H1 (cell line): ENCODE results near the gene SMYD3. TPM values are rescaled to one million over a fixed set of nuclear protein-coding genes. Genes with fewer than 3 reads are reported as not detected.
A peak's percentile ranks its signal among the peaks of the same experiment; 100 is the strongest.

ENCODE experiments used
- CTCF ChIA-PET: fragments of 300-600 bp; sonication (Branson Sonifier 250); formaldehyde crosslinking; loops from one replicate; lab custom pipeline; 2021; ENCODE audit not compliant: partially characterized antibody; lab: Charles Lee
- POLR2A ChIA-PET: fragments of 300-600 bp; sonication (Branson Sonifier 250); formaldehyde crosslinking; loops from one replicate; lab custom pipeline; 2021; ENCODE audit warnings: inconsistent platforms; ENCODE audit not compliant: partially characterized antibody; lab: Charles Lee
- DNase-seq, 2 experiments: peaks; one replicate each; pipeline versions ENCODE4 v3.0.0 to v3.0.0-alpha.2; 2010 to 2022; ENCODE audit warnings: low spot score in 2 of 2, low read depth in 1 of 2, mixed read lengths in 1 of 2
- FAIRE-seq: peaks from 2 replicates; lab custom pipeline; 2011; peaks lifted over from hg19 to GRCh38; lab: Jason Lieb, UNC
- H2AFZ ChIP-seq: 2 replicates; pipeline ENCODE4 v1.8.1; 2012; ENCODE audit warnings: low read length, inconsistent platforms
- H2AK5ac ChIP-seq: 2 replicates; pipeline ENCODE4 v1.6.1; 2013; ENCODE audit warnings: low read depth, low read length
- H2BK120ac ChIP-seq: replicated peaks from 2 replicates; pipeline ENCODE3; 2013; ENCODE audit warnings: low read depth, low read length, inconsistent platforms
- H2BK12ac ChIP-seq: 2 replicates; pipeline ENCODE4 v1.6.1; 2013; ENCODE audit warnings: low read depth, low read length
- H2BK15ac ChIP-seq: 2 replicates; pipeline ENCODE4 v1.6.1; 2013; ENCODE audit warnings: low read length
- H2BK20ac ChIP-seq: 2 replicates; pipeline ENCODE4 v1.6.1; 2013; ENCODE audit warnings: low read length
- H2BK5ac ChIP-seq: 2 replicates; pipeline ENCODE4 v1.6.1; 2013; ENCODE audit warnings: low read depth, low read length
- H3K14ac ChIP-seq: 2 replicates; pipeline ENCODE4 v1.6.1; 2013; ENCODE audit warnings: inconsistent platforms; ENCODE audit not compliant: insufficient read length
- H3K18ac ChIP-seq: 2 replicates; pipeline ENCODE4 v1.6.1; 2013; ENCODE audit warnings: low read length; ENCODE audit errors: extremely low read depth
- H3K23ac ChIP-seq: 2 replicates; pipeline ENCODE4 v1.6.1; 2013; ENCODE audit warnings: inconsistent platforms; ENCODE audit not compliant: insufficient read length
- H3K23me2 ChIP-seq: 2 replicates; pipeline ENCODE4 v1.6.1; 2013; ENCODE audit warnings: low read depth, low read length
- H3K27ac ChIP-seq: 2 replicates; pipeline ENCODE4 v1.6.1; 2011; ENCODE audit warnings: low read depth, low read length, inconsistent platforms
- H3K27me3 ChIP-seq, 4 experiments: replicated peaks in 1 of 4; 1 replicate in 1 of 4; 2 replicates in 3 of 4; pipeline versions ENCODE4 v1.6.1 to v1.8.1; 2011 to 2013; ENCODE audit warnings: low read length in 3 of 4, mild to moderate bottlenecking in 3 of 4, inconsistent platforms in 2 of 4, mixed read lengths in 2 of 4, moderate library complexity in 1 of 4; ENCODE audit not compliant: control insufficient read depth in 3 of 4, insufficient read depth in 3 of 4; ENCODE audit errors: extremely low read depth in 1 of 4
- H3K36me3 ChIP-seq, 4 experiments: 2 replicates each; pipeline versions ENCODE4 v1.6.1 to v1.8.1; 2011 to 2013; ENCODE audit warnings: mild to moderate bottlenecking in 4 of 4, low read length in 3 of 4, moderate library complexity in 2 of 4, control low read depth in 1 of 4, inconsistent platforms in 1 of 4; ENCODE audit not compliant: insufficient read depth in 4 of 4, control insufficient read depth in 2 of 4
- H3K4ac ChIP-seq: replicated peaks from 2 replicates; pipeline ENCODE3; 2013; ENCODE audit warnings: low read length, low read depth, mixed read lengths, inconsistent platforms; ENCODE audit not compliant: insufficient read length
- H3K4me1 ChIP-seq, 4 experiments: replicated peaks in 1 of 4; 1 replicate in 1 of 4; 2 replicates in 3 of 4; pipeline versions ENCODE4 v1.6.1 to v1.8.1; 2011 to 2013; ENCODE audit warnings: low read length in 3 of 4, inconsistent platforms in 2 of 4, mixed read lengths in 1 of 4; ENCODE audit not compliant: insufficient read depth in 4 of 4, control insufficient read depth in 3 of 4
- H3K4me2 ChIP-seq, 2 experiments: 2 replicates each; pipeline versions ENCODE4 v1.6.1 to v1.8.1; 2011 to 2013; ENCODE audit warnings: low read depth in 2 of 2, low read length in 2 of 2, control low read depth in 1 of 2, inconsistent platforms in 1 of 2, mild to moderate bottlenecking in 1 of 2; ENCODE audit not compliant: insufficient read depth in 1 of 2
- H3K4me3 ChIP-seq, 4 experiments: fragments of 200-600, 300-600 bp in 1 of 4; sonication (generic), shearing (Covaris generic), sonication (Bioruptor Twin) in 1 of 4; 2 replicates each; pipeline versions ENCODE4 v1.5.1 to v1.8.1; 2011 to 2016; ENCODE audit warnings: low read length in 4 of 4, low read depth in 3 of 4, control low read depth in 2 of 4, inconsistent platforms in 2 of 4, mild to moderate bottlenecking in 2 of 4, mixed read lengths in 1 of 4, moderate library complexity in 1 of 4; ENCODE audit not compliant: insufficient read depth in 2 of 4; ENCODE audit errors: extremely low read depth in 1 of 4
- H3K56ac ChIP-seq: replicated peaks from 2 replicates; pipeline ENCODE3; 2013; ENCODE audit warnings: low read depth, mild to moderate bottlenecking, mixed read lengths, low read length, inconsistent platforms; ENCODE audit not compliant: insufficient read length
- H3K79me1 ChIP-seq: 2 replicates; pipeline ENCODE4 v1.6.1; 2013; ENCODE audit warnings: low read depth, low read length, control low read depth
- H3K79me2 ChIP-seq, 2 experiments: 2 replicates each; pipeline versions ENCODE4 v1.6.1 to v1.8.1; 2012 to 2013; ENCODE audit warnings: low read length in 2 of 2, mild to moderate bottlenecking in 2 of 2, inconsistent platforms in 1 of 2; ENCODE audit not compliant: insufficient read depth in 2 of 2, control insufficient read depth in 1 of 2
- H3K9ac ChIP-seq, 4 experiments: replicated peaks in 1 of 4; 1 replicate in 1 of 4; 2 replicates in 3 of 4; pipeline versions ENCODE4 v1.6.1 to v1.8.1; 2011 to 2013; ENCODE audit warnings: low read depth in 3 of 4, low read length in 3 of 4, control low read depth in 2 of 4, mild to moderate bottlenecking in 2 of 4, moderate library complexity in 2 of 4, inconsistent platforms in 1 of 4; ENCODE audit errors: extremely low read depth in 1 of 4
- H3K9me3 ChIP-seq, 2 experiments: 2 replicates each; pipeline versions ENCODE4 v1.6.1 to v1.8.1; 2012 to 2013; ENCODE audit warnings: mild to moderate bottlenecking in 2 of 2, moderate library complexity in 2 of 2, control low read depth in 1 of 2, inconsistent platforms in 1 of 2, low read depth in 1 of 2, low read length in 1 of 2, mixed read lengths in 1 of 2; ENCODE audit not compliant: insufficient read depth in 2 of 2
- H4K20me1 ChIP-seq, 2 experiments: replicated peaks in 1 of 2; 2 replicates each; pipeline versions ENCODE3 to v1.8.1; 2011 to 2013; ENCODE audit warnings: inconsistent platforms in 2 of 2, low read length in 2 of 2, mild to moderate bottlenecking in 1 of 2; ENCODE audit not compliant: insufficient read depth in 2 of 2, control insufficient read depth in 1 of 2
- H4K5ac ChIP-seq: 2 replicates; pipeline ENCODE4 v1.6.1; 2013; ENCODE audit warnings: low read length, low read depth, mixed read lengths, inconsistent platforms; ENCODE audit not compliant: insufficient read length
- H4K8ac ChIP-seq: 2 replicates; pipeline ENCODE4 v1.8.0; 2013; ENCODE audit warnings: mild to moderate bottlenecking, moderate library complexity, low read length, inconsistent platforms; ENCODE audit not compliant: insufficient read depth; ENCODE audit errors: extremely low read depth
- H4K91ac ChIP-seq: replicated peaks from 2 replicates; pipeline ENCODE3; 2013; ENCODE audit warnings: low read length, mixed read lengths, inconsistent platforms; ENCODE audit not compliant: insufficient read length
- ASH2L ChIP-seq: fragments of 200-600, 300-600 bp; sonication (generic); IDR thresholded peaks from one replicate; pipeline ENCODE4 v1.7.1; 2017; ENCODE audit warnings: low read length
- ATF2 ChIP-seq: IDR thresholded peaks from 2 replicates; pipeline ENCODE4 v1.6.1; 2012; ENCODE audit warnings: low read length, inconsistent platforms
- NANOG ChIP-seq: IDR thresholded peaks from 2 replicates; pipeline ENCODE4 v1.6.1; 2011; ENCODE audit warnings: low read length, low read depth, mild to moderate bottlenecking, inconsistent platforms; ENCODE audit not compliant: insufficient read depth, poor library complexity, severe bottlenecking
- SP1 ChIP-seq: IDR thresholded peaks from 2 replicates; pipeline ENCODE4 v1.6.1; 2011; ENCODE audit warnings: low read depth, low read length
- SP2 ChIP-seq: IDR thresholded peaks from 2 replicates; pipeline ENCODE4 v1.6.1; 2012; ENCODE audit warnings: mild to moderate bottlenecking, low read length, inconsistent platforms
- WGBS, 2 experiments: shearing (Covaris generic) in 1 of 2; methylation state at CpG; one replicate each; pipeline versions ENCODE4 v1.1.6 to v1.1.7; 2013 to 2015; ENCODE audit warnings: low lambda C conversion rate in 2 of 2, mixed read lengths in 2 of 2, inconsistent platforms in 1 of 2, low coverage in 1 of 2, missing lambda C conversion rate in 1 of 2; ENCODE audit not compliant: insufficient replicate concordance in 2 of 2, insufficient coverage in 1 of 2, insufficient read length in 1 of 2; ENCODE audit errors: extremely low coverage in 1 of 2, missing lambda C conversion rate in 1 of 2; 5-methylcytosine and 5-hydroxymethylcytosine counted together
- polyA plus RNA-seq, 7 experiments: library from polyadenylated mRNA; depleted of rRNA in 3 of 7; stranded (reverse) in 5 of 7; unstranded in 2 of 7; fragments of >200 nt in 5 of 7; fragments of 200-250 nt in 2 of 7; gene quantifications; 1 replicate in 5 of 7; 2 replicates in 1 of 7; 4 replicates in 1 of 7; pipeline versions ENCODE4 v1.2.1 to v1.2.3, GENCODE V29; 2011 to 2013; ENCODE audit warnings: missing spikeins in 2 of 7, mixed read lengths in 2 of 7
- total RNA-seq: library from RNA; stranded (reverse); fragmentation: NEBNext Ultra II Directional; extraction: Animal tissue kit (Norgen Biotek cat#: 25700); gene quantifications from 2 replicates; pipeline ENCODE4 v1.2.1, GENCODE V29; 2021

SMYD3 gene
- total and polyA plus RNA-seq, 2 of the 8 experiments (the other 6 are each of a cell fraction or from before 2014, with no cell fraction given) = 17.3 to 25.4 TPM

GRCh38 chr1:246210756-246211155 lies 296.3 kb downstream of the SMYD3 start:
- H2BK15ac ChIP-seq = no peak overlapping the region
- no peak overlapping the region for H2AFZ ChIP-seq
- H2BK120ac ChIP-seq = no peak overlapping the region
- H3K27ac ChIP-seq = no peak overlapping the region
- H4K8ac ChIP-seq = no peak overlapping the region
- H3K56ac ChIP-seq = no peak overlapping the region
- H3K36me3 ChIP-seq = no peaks in the 10 kb centered on the region
- H3K18ac ChIP-seq = no peak overlapping the region
- H3K79me1 ChIP-seq = no peaks in the 10 kb centered on the region
- no peaks in the 10 kb centered on the region for H3K23me2 ChIP-seq
- H2BK20ac ChIP-seq = no peak overlapping the region
- H3K4me1 ChIP-seq = peaks cover 0 to 2% (median 0%) of the 10 kb centered on the region in 4 experiments; a peak in 2 of 7 replicates
- H3K4me2 ChIP-seq = no peak overlapping the region; a peak in 1 of 4 replicates
- H3K79me2 ChIP-seq = no peaks in the 10 kb centered on the region
- no peak overlapping the region for H3K4me3 ChIP-seq
- H2BK5ac ChIP-seq = no peak overlapping the region
- no peak overlapping the region for H4K91ac ChIP-seq
- CTCF ChIA-PET = interaction anchor here (0.7 kb wide), 1 partner anchor 99 kb away, joined by 3 read pairs; no protein-coding TSS in a partner anchor
- no peaks in the 10 kb centered on the region for H3K27me3 ChIP-seq
- no peak overlapping the region for H3K14ac ChIP-seq
- no peak overlapping the region for H2AK5ac ChIP-seq
- TF ChIP-seq ASH2L (no peak), NANOG (no peak), SP2 (no peak), SP1 (no peak), ATF2 (no peak)
- H4K20me1 ChIP-seq = no peaks in the 10 kb centered on the region
- no peak overlapping the region for H3K23ac ChIP-seq
- POLR2A ChIA-PET = no interaction called here
- no peak overlapping the region for H2BK12ac ChIP-seq
- WGBS, 2 experiments = 61% methylated on average over 10 of the region's 10 CpGs; no CpG with 5 or more reads in 1 of the 2 experiments
- FAIRE-seq (peak; percentile 82), DNase-seq (no peak)
- H4K5ac ChIP-seq = no peak overlapping the region
- H3K9me3 ChIP-seq = no peaks in the 10 kb centered on the region
- no peak overlapping the region for H3K4ac ChIP-seq
- no peak overlapping the region for H3K9ac ChIP-seq
